AG04450 (cell line): ENCODE measurements around the gene CDC23. TPM values are rescaled to one million over a fixed set of nuclear protein-coding genes. Genes with fewer than 3 reads are reported as not detected.

Experiments used
- CTCF ChIA-PET: fragments of 300-600, 350-600 bp; formaldehyde crosslinking; extraction: SDS; loops from one replicate; lab custom pipeline; 2022; ENCODE audit warnings: antibody characterized with exemption, inconsistent platforms; lab: Charles Lee
- POLR2A ChIA-PET: fragments of 350-600 bp; formaldehyde crosslinking; extraction: SDS; loops from one replicate; lab custom pipeline; 2021; ENCODE audit warnings: antibody characterized with exemption, inconsistent platforms; lab: Yijun Ruan, JAX
- DNase-seq: peaks from one replicate; pipeline ENCODE4 v3.0.0-alpha.2; 2011; ENCODE audit warnings: low read depth, low spot score
- H3K27ac ChIP-seq: one replicate; pipeline ENCODE4 v1.5.1; 2012; ENCODE audit warnings: low read depth, low read length, control low read depth
- H3K27me3 ChIP-seq: one replicate; pipeline ENCODE4 v1.6.0; 2012; ENCODE audit warnings: low read length; ENCODE audit not compliant: control insufficient read depth, insufficient read depth
- H3K4me3 ChIP-seq: 2 replicates; pipeline ENCODE4 v1.5.1; 2011; ENCODE audit warnings: mild to moderate bottlenecking, low read depth, low read length, control low read depth
- H3K9me3 ChIP-seq: 2 replicates; pipeline ENCODE4 v1.5.1; 2012; ENCODE audit warnings: low read length; ENCODE audit not compliant: control insufficient read depth, insufficient read depth
- polyA plus RNA-seq: library from polyadenylated mRNA; depleted of rRNA; stranded (reverse); fragments of >200 nt; gene quantifications from 2 replicates; pipeline ENCODE4 v1.2.3, GENCODE V29; 2011
- TF ChIP-seq, protein P1 (sequence below): IDR thresholded peaks from 2 replicates; pipeline ENCODE4 v1.5.1; 2011; ENCODE audit warnings: low read depth, low read length, control low read depth, inconsistent platforms

Gene CDC23
- polyA plus RNA-seq, 1 experiment = 38.1 TPM

DNA sequence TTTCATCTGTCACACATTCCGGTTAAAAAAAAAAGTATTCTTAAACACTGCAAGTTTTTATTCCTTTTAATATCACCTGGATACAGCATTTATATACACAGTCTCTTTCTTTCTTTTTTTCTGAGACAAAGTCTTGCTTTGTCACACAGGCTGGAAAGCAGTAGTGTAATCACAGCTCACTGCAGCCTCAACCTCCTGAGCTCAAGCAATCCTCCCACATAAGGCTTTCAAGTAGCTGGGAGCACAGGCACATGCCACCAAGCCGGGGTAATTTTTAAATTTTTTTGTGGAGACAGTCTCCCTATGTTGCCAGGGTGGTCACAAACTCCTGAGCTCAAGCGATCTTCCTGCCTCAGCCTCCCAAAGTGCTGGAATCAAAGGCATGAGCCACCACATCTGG is 20.3 kb downstream of the CDC23 start:
- POLR2A ChIA-PET = no interaction called here
- no peak overlapping the region for H3K4me3 ChIP-seq
- H3K27ac ChIP-seq = no peak overlapping the region
- no peaks in the 10 kb centered on the region for H3K9me3 ChIP-seq
- no peak for DNase-seq
- CTCF ChIA-PET = no interaction called here
- no peaks in the 10 kb centered on the region for H3K27me3 ChIP-seq
- TF ChIP-seq, protein P1, sequence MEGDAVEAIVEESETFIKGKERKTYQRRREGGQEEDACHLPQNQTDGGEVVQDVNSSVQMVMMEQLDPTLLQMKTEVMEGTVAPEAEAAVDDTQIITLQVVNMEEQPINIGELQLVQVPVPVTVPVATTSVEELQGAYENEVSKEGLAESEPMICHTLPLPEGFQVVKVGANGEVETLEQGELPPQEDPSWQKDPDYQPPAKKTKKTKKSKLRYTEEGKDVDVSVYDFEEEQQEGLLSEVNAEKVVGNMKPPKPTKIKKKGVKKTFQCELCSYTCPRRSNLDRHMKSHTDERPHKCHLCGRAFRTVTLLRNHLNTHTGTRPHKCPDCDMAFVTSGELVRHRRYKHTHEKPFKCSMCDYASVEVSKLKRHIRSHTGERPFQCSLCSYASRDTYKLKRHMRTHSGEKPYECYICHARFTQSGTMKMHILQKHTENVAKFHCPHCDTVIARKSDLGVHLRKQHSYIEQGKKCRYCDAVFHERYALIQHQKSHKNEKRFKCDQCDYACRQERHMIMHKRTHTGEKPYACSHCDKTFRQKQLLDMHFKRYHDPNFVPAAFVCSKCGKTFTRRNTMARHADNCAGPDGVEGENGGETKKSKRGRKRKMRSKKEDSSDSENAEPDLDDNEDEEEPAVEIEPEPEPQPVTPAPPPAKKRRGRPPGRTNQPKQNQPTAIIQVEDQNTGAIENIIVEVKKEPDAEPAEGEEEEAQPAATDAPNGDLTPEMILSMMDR = no peak

DNA sequence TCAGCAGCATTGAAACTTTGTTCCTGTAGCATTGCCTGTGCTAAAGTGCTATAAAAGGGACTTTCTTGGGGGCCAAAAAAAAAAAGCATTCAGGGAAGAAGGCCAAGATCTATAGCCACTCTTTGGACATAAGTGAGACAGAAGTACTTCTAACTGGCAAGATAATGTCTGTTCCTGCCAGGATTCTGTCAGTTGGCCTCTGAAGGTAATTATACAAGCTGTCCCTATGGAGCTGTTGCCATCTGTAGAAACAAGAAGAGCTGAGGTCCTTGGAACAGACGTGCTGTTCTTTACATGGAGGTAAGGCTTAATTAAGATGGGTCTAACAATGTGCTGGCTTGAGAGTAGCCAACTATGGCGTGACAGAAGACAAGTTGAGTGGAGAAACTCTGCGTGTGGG is 24.5 kb downstream of the CDC23 start:
- POLR2A ChIA-PET = interaction anchor here (0.7 to 1.0 kb wide), 2 partner anchors 25 to 334 kb away, joined by 3 read pairs; partner anchors contain the start of gene CDC23
- no peak for DNase-seq

GRCh38 chr5:138186002-138186447 is 27.1 kb downstream of the CDC23 start:
- Histone ChIP-seq H3K9me3 (no peaks in the 10 kb centered on the region), H3K27ac (no peak overlapping the region), H3K27me3 (no peaks in the 10 kb centered on the region), H3K4me3 (no peak overlapping the region)
- TF ChIP-seq, protein P1 = no peak
- ChIA-PET CTCF (interaction anchor here (0.5 kb wide), 1 partner anchor 277 kb away, joined by 3 read pairs; no protein-coding TSS in a partner anchor), POLR2A (no interaction called here)
- no peak for DNase-seq

More for the DNA sequence above, 24.5 kb downstream of the CDC23 start:
- Histone ChIP-seq H3K27ac (no peak overlapping the region), H3K4me3 (no peak overlapping the region), H3K27me3 (no peaks in the 10 kb centered on the region), H3K9me3 (no peaks in the 10 kb centered on the region)
- CTCF ChIA-PET = interaction anchor here (1.1 to 2.7 kb wide), 2 partner anchors 8 to 34 kb away, joined by 4 to 7 read pairs; no protein-coding TSS in a partner anchor
- TF ChIP-seq, protein P1 = no peak

DNA sequence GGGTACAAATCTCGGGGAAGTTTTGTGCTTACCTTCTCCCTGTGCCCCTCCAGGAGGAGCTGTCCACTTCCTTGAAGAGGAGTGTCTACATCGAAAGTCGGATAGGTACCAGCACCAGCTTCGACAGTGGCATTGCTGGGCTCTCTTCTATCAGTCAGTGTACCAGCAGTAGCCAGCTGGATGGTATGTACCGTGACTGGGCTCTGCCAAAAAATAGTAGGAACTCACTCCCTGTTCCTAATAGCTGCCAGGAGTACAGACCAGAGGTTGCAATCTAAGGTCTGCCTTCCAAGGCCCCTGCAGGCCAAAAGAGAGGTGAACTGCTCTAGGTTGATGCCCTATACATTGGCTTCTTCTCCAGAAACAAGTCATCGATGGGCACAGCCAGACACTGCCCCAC is 30.3 kb downstream of the CDC23 start:
- Histone ChIP-seq H3K9me3 (no peaks in the 10 kb centered on the region), H3K4me3 (no peak overlapping the region), H3K27ac (no peak overlapping the region), H3K27me3 (no peaks in the 10 kb centered on the region)
- ChIA-PET CTCF (no interaction called here), POLR2A (no interaction called here)
- TF ChIP-seq, protein P1 = no peak
- DNase-seq = no peak

GRCh38 chr5:138180841-138181240 is 32.3 kb downstream of the CDC23 start:
- H3K27ac ChIP-seq = no peak overlapping the region
- ChIA-PET POLR2A (interaction anchor here (0.7 kb wide), 1 partner anchor 32 kb away, joined by 3 read pairs; the partner anchor contains the start of gene CDC23), CTCF (interaction anchor here (1.4 kb wide), 3 partner anchors 8 to 270 kb away, joined by 3 to 10 read pairs (median 7); no protein-coding TSS in a partner anchor)
- H3K9me3 ChIP-seq = no peaks in the 10 kb centered on the region
- DNase-seq = no peak
- no peaks in the 10 kb centered on the region for H3K27me3 ChIP-seq
- TF ChIP-seq, protein P1 = no peak
- no peak overlapping the region for H3K4me3 ChIP-seq
